ENCODE data around the gene POPDC2.
"Not testable (repeated sequence)": the region's sequence is repeated elsewhere in the genome, so short reads cannot be mapped to it uniquely, and the experiment has no call there.

Gene POPDC2

DNA sequence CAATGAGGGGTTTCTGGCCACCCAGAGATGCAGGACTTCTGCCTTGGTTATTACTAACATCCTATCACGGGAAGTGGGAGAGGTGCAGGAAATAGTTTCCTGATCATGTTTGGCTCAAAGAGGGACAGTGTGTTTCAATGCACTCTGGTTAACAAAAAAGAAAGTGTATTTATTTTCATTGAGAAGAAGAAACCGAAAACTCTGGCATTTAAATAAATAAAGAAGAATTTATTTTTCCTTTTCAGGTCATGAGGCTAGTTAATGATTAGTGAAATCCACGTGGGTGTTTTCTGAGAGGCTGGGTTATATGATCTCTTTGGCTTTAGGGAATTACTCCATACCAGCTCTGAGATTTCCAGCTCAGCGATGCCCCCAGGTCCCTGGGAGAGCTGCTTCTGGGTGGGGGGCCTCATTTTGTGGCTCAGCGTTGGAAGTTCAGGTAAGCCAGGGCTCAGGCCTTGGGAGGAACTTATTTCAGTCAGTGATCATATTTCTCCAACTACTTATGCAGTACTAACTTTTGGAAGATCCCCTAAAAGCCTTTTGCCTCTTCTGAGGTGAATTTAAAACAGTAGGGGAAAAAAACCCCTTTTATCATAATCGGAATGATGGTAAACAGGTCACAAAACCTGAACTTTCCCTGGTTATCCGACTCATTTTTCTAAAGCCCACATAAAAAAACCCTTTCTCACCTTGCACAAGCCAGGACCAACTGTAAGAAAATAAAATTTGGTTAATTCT is 62.7 kb downstream of the POPDC2 start, which contains the start of gene PLA1A:
PLA1A (plus strand) TSS at position 338 of the 741 bp plus-strand sequence; CDS start at position 367, 29 bp downstream.
- TF ChIP-seq, protein P1, sequence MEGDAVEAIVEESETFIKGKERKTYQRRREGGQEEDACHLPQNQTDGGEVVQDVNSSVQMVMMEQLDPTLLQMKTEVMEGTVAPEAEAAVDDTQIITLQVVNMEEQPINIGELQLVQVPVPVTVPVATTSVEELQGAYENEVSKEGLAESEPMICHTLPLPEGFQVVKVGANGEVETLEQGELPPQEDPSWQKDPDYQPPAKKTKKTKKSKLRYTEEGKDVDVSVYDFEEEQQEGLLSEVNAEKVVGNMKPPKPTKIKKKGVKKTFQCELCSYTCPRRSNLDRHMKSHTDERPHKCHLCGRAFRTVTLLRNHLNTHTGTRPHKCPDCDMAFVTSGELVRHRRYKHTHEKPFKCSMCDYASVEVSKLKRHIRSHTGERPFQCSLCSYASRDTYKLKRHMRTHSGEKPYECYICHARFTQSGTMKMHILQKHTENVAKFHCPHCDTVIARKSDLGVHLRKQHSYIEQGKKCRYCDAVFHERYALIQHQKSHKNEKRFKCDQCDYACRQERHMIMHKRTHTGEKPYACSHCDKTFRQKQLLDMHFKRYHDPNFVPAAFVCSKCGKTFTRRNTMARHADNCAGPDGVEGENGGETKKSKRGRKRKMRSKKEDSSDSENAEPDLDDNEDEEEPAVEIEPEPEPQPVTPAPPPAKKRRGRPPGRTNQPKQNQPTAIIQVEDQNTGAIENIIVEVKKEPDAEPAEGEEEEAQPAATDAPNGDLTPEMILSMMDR (IDR thresholded peaks at IDR 0.05; ENCODE audit: extremely low read depth, insufficient read depth, missing control alignments), result no peak
- in situ Hi-C loops (cut with MboI; ENCODE audit: low pct_unique_long_range_greater_than_20kb, low sequenced_read_pairs, unreplicated experiment), result no loop called here
- DNase-seq (ENCODE audit: low spot score), result no peak

DNA sequence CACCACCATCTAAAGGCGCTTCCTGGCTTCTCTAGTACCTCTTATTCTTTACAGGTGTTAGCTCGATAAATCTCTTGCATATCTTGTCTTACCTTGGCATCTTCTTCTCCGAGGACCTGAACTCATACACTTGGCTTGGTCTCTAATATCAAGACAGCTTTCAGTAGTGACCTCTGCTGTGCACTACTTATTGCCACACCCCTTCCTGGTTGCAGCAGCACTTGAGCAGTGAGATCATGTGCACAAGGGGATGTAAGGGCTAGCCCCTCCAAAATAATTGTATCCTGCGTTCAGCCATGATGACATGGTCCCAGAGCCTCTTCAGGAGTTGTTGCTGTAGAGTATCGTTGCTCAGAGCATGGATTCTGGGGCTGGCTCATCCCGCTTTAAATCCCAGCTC is 64.0 kb downstream of the POPDC2 start:
- TF ChIP-seq, protein P1 (IDR thresholded peaks at IDR 0.05; ENCODE audit: extremely low read depth, insufficient read depth, missing control alignments), result no peak
- no peak for DNase-seq (ENCODE audit: low spot score)
- in situ Hi-C loops (cut with MboI; ENCODE audit: low pct_unique_long_range_greater_than_20kb, low sequenced_read_pairs, unreplicated experiment), result no loop called here

DNA sequence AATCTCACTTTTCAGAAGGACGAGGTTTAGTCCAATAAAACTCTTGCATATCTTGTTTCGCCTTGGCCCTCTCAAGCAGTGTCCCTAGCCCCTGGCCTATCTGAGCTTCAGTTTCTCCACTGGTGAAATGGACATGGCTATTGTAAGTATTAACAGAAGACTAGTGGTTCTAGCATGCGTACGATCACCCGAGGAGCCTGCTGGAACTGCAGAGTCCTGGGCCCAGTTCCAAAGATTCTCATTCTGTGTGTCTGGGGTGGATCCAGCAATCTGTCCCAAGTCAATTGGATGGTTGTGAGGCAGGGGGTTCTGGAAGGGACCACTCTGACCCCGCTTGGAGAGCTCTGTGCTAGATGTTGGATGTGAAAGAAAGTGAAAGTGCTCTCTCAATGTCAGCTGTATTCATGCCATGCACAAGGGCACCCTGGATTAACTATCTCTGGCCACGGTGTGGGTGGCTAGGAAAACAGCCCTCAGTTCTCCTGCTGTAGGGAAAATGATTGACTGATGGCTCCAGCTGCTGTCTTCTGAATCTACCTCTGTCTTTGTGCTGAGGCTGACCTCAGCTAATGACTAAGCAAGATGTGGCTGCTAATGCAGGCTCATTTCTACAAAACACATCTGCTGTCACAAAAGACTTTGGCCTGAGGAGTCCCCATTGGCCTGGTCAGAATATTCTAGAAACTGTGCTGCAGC is 64.6 kb downstream of the POPDC2 start:
- DNase-seq (ENCODE audit: low spot score), result no peak
- TF ChIP-seq, protein P1 (IDR thresholded peaks at IDR 0.05; ENCODE audit: extremely low read depth, insufficient read depth, missing control alignments), result no peak
- in situ Hi-C loops (cut with MboI; ENCODE audit: low pct_unique_long_range_greater_than_20kb, low sequenced_read_pairs, unreplicated experiment), result no loop called here

DNA sequence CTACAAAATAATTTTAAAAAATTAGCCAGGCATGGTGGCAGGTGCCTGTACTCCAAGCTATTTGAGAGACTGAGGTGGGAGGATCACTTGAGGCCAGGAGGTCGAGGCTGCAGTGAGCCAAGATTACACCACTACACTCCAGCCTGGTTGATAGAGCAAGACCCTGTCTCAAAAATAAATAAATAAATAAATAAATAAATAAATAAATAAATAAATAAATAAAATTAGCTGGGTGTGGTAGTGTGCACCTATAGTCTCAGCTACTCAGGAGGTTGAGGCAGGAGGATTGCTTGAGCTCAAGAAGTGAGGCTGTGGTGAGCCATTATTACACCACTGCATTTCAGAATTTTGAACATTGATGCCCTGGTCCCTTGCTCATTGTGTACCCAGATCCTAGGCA is 65.5 kb downstream of the POPDC2 start:
- in situ Hi-C loops (cut with MboI; ENCODE audit: low pct_unique_long_range_greater_than_20kb, low sequenced_read_pairs, unreplicated experiment); DNase-seq (ENCODE audit: low spot score): not testable (repeated sequence)

DNA sequence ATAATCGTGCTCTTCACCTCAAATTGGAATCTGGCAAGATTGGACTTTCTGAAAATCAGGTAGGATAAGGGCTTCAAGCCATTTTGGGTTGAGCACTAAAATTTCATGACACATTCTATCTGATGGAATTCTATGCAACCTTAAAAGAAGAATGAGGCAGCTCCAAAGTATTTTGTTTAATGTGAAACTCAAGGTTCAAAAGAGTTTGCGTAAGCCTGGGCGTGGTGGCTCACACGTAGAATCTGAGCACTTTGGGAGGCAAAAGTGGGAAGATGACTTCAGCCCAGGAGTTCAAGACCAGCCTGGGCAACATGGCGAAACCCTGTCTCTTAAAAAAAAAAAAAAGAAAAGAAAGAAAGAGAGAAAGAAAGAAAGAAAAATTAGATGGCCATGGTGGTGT is 66.3 kb downstream of the POPDC2 start:
- DNase-seq (ENCODE audit: low spot score), result no peak
- in situ Hi-C loops (cut with MboI; ENCODE audit: low pct_unique_long_range_greater_than_20kb, low sequenced_read_pairs, unreplicated experiment), result no loop called here
- TF ChIP-seq, protein P1 (IDR thresholded peaks at IDR 0.05; ENCODE audit: extremely low read depth, insufficient read depth, missing control alignments), result no peak

DNA sequence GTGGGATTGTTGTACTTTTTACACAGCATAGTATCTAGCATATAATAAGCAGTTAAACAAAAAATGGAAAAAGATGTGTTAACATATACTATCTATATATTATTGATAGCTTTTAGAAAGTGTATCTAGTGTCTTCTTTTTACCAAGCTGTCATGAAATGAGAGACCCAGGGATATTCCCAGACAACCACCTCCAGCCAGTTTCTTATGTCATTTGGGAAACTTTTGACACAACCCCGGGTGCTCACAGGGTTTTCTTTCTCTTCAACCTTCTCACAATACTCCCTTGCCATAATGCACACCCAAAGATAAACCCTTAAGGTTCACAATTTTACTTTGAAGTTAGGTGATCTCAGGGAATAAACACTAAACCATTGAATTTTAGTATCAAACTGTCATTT is 67.5 kb downstream of the POPDC2 start:
- TF ChIP-seq, protein P1 (IDR thresholded peaks at IDR 0.05; ENCODE audit: extremely low read depth, insufficient read depth, missing control alignments), result no peak
- in situ Hi-C loops (cut with MboI; ENCODE audit: low pct_unique_long_range_greater_than_20kb, low sequenced_read_pairs, unreplicated experiment), result no loop called here
- no peak for DNase-seq (ENCODE audit: low spot score)

All from GM13977 (cell line).